Stimulated activated memory B cell treated with anti-CD40 and anti-IgM and Interleukin-4, amounts not matched to agents 10 μg/mL and 1 μg/mL and 100 μg/mL, for 72 hours (primary cell): Measurements from ENCODE around the gene RBPJL.
"Not testable (repeated sequence)": the region's sequence is repeated elsewhere in the genome, so short reads cannot be mapped to it uniquely, and the experiment has no call there.

Source experiments
- ATAC-seq: fragments of 150-1000 bp; cut with Tn5 transposase; 2 replicates; pipeline ENCODE4 v1.10.0; 2021
- H3K27ac Mint-ChIP-seq: one replicate; pipeline ENCODE4 v1.8.0; 2022; ENCODE audit warnings: mild to moderate bottlenecking, mixed read lengths
- H3K27me3 Mint-ChIP-seq: one replicate; pipeline ENCODE4 v1.8.0; 2022; ENCODE audit warnings: mixed read lengths
- H3K36me3 Mint-ChIP-seq: one replicate; pipeline ENCODE4 v1.8.0; 2022; ENCODE audit warnings: mixed read lengths
- H3K4me1 Mint-ChIP-seq: one replicate; pipeline ENCODE4 v1.8.0; 2022; ENCODE audit warnings: mixed read lengths
- H3K4me3 Mint-ChIP-seq: one replicate; pipeline ENCODE4 v1.8.0; 2022; ENCODE audit warnings: mild to moderate bottlenecking, moderate library complexity, mixed read lengths
- H3K9me3 Mint-ChIP-seq: one replicate; pipeline ENCODE4 v1.8.0; 2022; ENCODE audit warnings: mixed read lengths

The RBPJL gene

DNA sequence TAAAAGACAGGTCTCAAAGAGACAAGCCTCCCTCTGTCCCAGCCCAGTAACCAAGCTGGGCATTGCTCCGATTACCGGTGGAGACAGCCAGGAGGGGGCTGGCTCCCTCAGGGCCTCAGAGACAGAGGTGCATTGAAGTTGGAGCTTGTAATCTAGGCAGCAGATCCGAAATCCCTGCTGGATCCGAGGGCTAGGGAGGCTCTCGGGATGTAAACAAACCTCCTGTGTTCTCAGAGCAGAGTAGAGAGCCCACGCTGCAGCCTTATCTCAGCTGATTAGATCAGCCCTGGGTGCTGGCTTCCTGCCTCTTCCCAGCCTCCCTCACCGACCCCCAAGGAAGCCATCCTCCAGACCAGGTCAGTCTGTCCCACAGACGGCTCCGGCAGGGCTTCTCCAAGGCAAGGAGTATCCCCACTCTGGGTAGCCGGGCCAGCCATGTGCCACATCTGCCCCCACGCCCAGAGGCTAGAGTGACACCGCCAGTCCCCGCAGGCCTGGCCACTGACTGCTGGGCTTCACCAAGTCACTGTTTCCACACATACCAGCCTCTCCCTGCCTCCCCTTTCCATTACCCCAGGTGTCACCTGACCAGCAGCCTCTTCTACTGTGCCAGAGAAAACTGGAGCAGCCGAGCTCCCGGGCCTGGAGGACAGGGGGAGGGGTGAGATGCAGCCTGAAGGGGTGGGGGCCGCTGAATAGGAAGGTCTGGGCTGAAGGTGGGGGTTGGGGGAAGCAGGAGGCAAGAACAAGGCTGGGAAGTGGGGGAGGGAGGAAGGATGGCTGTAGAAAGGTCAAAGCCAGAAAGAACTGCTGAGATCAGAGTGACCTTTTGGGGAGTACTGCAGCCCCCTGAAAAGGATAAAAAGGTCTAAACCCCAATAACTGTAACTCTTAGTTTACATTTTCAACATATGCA, 35.6 kb downstream of the RBPJL start:
- H3K27me3 Mint-ChIP-seq, result peaks cover 44% of the 10 kb centered on the region
- H3K36me3 Mint-ChIP-seq, result no peaks in the 10 kb centered on the region
- no peaks in the 10 kb centered on the region for H3K9me3 Mint-ChIP-seq
- no peak overlapping the region for H3K27ac Mint-ChIP-seq
- H3K4me3 Mint-ChIP-seq, result no peak overlapping the region
- no peak for ATAC-seq
- peaks cover 15% of the 10 kb centered on the region for H3K4me1 Mint-ChIP-seq

DNA sequence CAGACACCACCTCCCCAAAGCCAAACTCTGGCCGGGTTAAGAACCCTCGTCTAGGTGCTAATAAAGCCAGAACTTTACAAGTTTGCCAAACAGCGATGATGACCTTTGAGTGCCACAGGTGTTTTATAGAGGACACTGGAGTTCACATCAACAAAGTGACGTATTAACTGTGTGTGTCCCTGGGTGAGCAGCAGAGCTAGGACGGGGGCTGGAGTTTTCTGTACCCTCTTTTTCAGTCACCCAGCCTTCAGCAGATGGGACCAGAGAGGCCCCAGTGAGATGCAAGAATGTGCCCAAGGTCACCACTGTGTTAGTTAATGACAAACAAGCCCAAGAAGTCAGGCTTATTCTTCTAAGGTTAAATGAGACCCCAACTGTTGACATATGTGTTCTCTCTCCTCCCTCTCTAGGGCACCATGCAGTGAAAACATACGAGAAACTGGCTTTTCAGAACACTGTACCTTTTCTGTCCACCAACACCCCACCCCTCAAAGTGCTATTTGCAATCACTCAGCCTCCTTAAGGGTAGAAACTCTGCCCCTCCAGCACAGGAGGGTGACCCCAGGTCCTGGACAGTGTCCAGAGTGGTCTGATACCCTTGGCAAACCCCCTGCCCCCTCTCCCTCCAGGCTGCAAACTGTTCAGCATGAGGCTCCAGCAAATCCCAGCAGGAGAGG, 36.4 kb downstream of the RBPJL start:
- H3K9me3 Mint-ChIP-seq, result no peaks in the 10 kb centered on the region
- H3K27me3 Mint-ChIP-seq, result peaks cover 52% of the 10 kb centered on the region
- no peak overlapping the region for H3K4me3 Mint-ChIP-seq
- peaks cover 23% of the 10 kb centered on the region for H3K4me1 Mint-ChIP-seq
- no peaks in the 10 kb centered on the region for H3K36me3 Mint-ChIP-seq
- no peak for ATAC-seq
- H3K27ac Mint-ChIP-seq, result no peak overlapping the region

DNA sequence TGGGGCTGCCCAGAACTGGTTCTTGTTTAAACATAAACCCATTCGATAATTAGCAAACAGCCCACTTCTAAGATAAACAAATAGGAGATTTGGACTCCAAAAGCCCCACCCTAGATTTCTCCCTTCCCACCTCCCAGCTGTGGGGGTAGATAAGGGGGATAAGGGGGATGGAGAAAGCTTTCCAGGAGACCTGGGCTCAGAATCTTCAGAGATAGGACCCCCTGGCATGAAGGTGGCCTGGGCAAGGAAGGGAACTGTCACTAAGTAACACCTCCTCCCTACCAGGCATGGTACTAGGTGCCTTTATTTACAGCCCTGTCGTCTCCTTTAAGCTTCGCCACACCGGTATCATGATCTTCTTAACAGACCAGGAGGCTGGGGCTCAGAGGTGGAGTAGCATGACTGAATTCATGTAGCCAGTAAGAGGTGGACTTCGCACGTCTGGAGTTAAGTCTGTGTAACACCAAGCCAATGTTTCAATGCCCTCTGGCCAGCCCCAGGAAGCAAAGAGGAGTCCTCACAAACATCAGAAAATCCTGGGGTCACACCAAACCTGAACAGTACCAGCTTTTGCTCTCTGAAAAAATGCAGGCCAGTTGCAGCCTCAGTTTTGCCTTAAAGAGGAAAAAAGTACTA, 37.0 kb downstream of the RBPJL start:
- Mint-ChIP-seq H3K27me3 (peaks cover 59% of the 10 kb centered on the region), H3K27ac (no peak overlapping the region), H3K9me3 (no peaks in the 10 kb centered on the region), H3K4me3 (no peak overlapping the region), H3K36me3 (no peaks in the 10 kb centered on the region), H3K4me1 (peaks cover 29% of the 10 kb centered on the region)
- ATAC-seq, result no peak

DNA sequence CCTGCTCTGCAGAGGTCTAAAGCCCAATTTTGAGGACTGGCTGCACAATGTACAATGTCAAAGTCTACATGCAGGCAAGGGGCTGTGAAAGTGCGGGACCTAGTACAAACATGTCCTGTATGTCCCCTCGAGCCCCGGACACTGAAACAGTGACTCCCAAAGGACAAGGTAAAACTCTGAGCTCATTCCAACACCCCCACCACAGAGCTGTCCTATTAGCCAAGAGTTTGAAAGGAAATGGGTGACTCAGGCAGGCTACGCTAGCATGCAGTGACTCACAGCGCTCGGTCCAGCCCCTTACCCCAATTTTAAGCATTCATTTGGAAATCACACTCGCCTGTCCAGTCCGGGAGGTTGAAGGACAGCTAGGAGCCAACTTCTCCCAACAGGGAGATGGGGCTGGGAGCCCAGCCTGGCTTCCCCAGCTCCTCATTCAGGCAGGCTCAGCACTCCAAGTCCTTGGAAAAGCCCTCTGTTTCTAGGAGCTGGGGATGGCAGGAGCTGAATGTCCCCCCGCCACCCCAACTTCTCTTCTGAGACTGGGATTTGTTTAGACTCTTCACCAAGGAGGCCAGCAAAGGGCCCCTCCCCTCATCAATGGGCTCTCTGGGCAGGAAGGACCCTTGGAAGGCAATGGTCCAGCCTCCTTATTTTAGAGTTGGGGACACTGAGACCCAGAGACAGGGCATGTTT, 37.7 kb downstream of the RBPJL start:
- Mint-ChIP-seq H3K27me3 (peaks cover 57% of the 10 kb centered on the region), H3K4me1 (peaks cover 31% of the 10 kb centered on the region), H3K9me3 (no peaks in the 10 kb centered on the region), H3K36me3 (no peaks in the 10 kb centered on the region), H3K27ac (no peak overlapping the region), H3K4me3 (no peak overlapping the region)
- ATAC-seq, result no peak

DNA sequence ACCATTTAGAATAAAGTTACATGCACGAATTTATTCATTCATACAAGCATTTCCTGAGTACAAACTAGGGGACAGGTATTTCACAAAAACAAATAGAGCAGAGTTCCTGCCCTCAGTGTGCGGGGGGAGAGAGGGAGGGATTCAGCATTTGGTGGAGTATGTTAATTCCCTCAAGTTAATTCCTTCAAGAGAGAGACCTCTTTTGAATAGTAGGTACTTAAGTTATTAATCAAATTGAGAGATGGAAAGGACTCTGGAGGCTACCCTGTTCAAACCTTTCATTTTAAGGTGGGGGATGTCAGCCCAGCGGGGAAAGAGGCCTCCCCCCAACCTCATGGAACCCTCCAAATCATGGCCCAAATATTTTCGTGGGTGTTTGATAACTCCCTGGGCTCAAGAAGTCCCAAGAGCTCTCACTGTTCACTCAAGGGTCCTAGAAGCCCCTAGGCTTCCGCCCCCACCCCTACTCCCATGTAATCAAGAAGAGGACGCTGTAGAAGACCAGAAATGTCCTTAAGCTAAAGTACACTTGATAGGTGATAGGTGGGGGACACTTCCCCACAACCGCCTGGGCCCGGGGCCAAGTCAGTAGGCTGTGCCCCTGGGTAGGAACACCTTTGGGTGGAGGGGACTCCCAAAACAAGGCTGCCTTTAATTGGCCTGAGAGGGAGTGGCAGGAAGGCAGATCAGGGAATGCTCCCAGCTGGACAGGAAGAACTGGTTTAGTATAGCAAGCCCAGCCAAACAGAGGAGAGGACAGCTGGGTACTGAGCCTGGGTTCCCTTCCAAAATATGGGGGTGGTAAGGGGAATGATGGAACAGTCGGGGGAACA, 38.7 kb downstream of the RBPJL start:
- no peak overlapping the region for H3K4me3 Mint-ChIP-seq
- H3K27ac Mint-ChIP-seq, result no peak overlapping the region
- no peaks in the 10 kb centered on the region for H3K9me3 Mint-ChIP-seq
- H3K36me3 Mint-ChIP-seq, result no peaks in the 10 kb centered on the region
- no peak for ATAC-seq
- H3K27me3 Mint-ChIP-seq, result peaks cover 52% of the 10 kb centered on the region
- H3K4me1 Mint-ChIP-seq, result peaks cover 31% of the 10 kb centered on the region

DNA sequence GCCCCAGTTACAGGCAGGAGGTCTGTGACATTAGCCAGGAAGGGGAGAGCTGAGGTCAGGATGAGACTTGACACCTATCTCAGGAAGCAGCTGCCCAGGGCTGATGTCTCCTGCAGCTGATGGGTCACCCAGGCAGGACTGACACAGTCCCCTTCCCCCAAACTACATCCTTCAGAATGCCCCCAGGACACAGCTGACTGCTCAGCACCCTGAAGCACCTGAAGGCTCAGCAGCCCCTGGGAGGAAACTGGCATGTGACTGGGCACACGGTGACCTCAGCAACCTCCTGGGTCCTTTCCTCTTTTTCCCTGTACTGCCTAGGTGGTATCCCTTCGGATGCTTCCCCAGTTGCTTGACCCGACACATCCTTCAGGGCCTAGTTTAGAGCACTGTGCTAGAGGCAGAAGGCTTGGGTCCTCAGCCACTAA, 39.7 kb downstream of the RBPJL start:
- Mint-ChIP-seq H3K27ac (no peak overlapping the region), H3K4me1 (peaks cover 31% of the 10 kb centered on the region)

DNA sequence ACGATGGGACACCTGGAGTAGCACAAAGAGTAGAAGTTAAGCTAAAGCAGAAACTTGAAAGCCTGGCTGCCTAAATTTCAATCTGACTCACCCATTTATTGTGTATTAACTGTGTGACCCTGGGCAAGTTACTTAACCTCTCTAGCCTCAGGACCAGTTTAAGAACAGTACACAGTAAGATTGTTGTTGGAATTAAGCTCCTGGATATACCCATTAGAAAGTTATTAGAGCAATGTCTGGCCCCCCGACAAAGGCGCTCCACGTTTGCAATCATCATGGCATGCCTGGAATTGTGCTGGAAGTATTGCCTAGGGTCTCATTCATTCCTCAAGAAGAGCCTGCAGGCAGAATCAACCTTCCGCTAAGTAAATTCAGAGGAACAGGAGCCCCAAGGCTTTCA, 40.2 kb downstream of the RBPJL start:
- H3K27ac Mint-ChIP-seq, result no peak overlapping the region
- H3K27me3 Mint-ChIP-seq, result peaks cover 45% of the 10 kb centered on the region
- no peak overlapping the region for H3K4me3 Mint-ChIP-seq
- peaks cover 31% of the 10 kb centered on the region for H3K4me1 Mint-ChIP-seq
- ATAC-seq, result no peak
- no peaks in the 10 kb centered on the region for H3K9me3 Mint-ChIP-seq
- no peaks in the 10 kb centered on the region for H3K36me3 Mint-ChIP-seq

More for the DNA sequence above, 39.7 kb downstream of the RBPJL start:
- peak; percentile 37 for ATAC-seq
- H3K27me3 Mint-ChIP-seq, result peaks cover 45% of the 10 kb centered on the region
- no peaks in the 10 kb centered on the region for H3K9me3 Mint-ChIP-seq
- H3K4me3 Mint-ChIP-seq, result no peak overlapping the region
- no peaks in the 10 kb centered on the region for H3K36me3 Mint-ChIP-seq

DNA sequence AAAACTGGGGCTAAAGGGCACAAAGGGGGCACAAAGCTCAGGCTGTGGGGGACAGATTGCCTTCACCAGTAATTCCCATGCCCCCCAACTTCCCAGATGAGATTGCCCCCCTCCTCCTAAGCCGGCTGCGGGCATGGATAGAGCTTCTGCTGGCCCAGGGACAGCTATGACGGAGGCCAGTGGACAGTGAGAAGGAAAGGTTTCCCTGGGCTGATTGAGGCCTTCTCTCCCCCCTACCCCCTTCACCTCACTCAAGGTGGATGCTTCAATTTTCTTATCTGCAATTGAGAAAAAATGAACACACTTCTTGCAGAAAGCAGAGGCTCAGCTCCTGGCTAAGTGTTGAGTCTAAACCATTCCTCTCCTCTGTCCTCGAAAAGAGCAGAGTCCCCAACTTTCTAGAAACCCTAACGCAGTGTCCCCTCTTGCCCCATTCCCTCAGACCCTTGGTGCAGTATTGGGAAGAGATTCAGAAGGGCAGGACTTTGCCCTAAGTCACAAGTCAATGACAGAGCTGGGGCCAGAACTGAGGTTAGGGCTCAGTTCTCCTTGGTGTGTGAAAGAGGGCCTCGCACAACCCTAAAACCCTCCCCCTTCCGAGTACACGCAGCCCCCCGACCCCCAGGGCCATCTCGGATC, 40.8 kb downstream of the RBPJL start:
- peak overlapping the region; percentile 70 for H3K4me3 Mint-ChIP-seq
- no peak overlapping the region for H3K27ac Mint-ChIP-seq
- H3K27me3 Mint-ChIP-seq, result peaks cover 45% of the 10 kb centered on the region
- peaks cover 31% of the 10 kb centered on the region for H3K4me1 Mint-ChIP-seq
- peak; percentile 13 for ATAC-seq
- H3K36me3 Mint-ChIP-seq, result no peaks in the 10 kb centered on the region
- no peaks in the 10 kb centered on the region for H3K9me3 Mint-ChIP-seq

DNA sequence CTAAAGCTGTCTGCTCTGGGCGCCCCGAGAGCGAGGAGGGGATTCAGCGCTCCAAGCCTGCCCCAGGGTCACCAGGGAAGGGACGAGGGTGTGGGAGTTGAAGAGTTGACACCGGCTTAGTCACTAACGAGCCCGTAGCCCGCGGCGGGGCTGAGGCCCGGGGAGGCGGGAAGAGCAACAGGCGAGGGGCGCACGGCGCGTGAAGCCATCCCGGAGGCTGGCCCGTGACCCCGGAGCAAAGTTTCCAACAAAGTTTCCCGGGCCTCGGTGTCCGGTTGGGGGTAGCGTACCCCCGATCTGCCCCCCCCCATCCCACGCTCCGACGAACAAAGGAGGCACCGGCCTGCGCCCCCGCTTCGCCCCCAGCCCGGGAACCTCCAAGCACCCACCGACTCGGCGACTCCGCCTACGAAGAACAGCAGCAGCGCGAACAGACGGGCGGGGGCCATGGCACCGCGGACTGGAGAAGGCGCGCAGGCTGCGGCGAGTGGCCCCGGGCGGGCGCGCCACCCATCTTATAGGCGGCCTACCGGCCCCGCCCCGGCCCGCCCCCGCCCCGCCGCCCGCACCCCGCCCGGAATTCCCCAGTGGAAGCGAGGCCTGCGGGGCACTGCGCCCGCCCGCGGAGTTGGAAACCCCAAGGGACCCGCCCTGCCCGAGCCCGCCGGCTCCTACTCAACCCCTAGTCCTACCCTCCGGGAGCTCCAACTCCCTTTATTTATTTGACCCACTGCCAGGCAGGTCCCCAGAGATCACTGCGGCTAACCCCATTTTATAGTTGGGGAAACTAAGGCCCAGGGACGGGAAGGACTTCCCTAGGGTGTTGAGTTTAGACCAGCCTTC, 41.5 kb downstream of the RBPJL start, which contains the start of gene SDC4:
Gene SDC4 (minus strand): TSS at position 489 of the 843 bp plus-strand sequence. CDS start 40 bp downstream, at position 449.
- Mint-ChIP-seq H3K4me1 (peaks cover 31% of the 10 kb centered on the region), H3K9me3 (no peaks in the 10 kb centered on the region), H3K27ac (no peak within 1 kb of the TSS), H3K4me3 (peak within 1 kb of the TSS; percentile 70), H3K27me3 (peaks cover 45% of the 10 kb centered on the region), H3K36me3 (no peaks in the 10 kb centered on the region)
- ATAC-seq, result peak; percentile 72

DNA sequence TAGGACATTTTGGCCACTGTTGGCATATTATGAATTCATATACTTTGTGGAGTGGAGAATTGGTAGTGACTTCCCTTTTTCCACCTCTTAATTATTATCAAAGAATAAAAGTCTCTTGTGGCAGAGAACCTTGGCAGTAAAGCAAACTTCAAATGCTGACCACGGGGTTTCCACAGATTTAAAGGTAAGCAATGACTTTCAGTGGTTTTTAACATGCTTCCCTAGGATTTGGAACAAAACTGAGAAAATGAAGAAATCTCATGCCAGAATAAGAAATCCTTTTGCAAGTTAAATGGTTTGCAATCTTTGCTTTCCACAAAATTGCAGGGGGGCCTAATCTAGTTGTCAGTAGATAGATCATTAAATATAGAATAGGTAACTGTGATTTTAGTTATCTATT, 43.6 kb downstream of the RBPJL start:
- Mint-ChIP-seq H3K36me3 (no peaks in the 10 kb centered on the region), H3K4me3 (no peak overlapping the region), H3K27me3 (peaks cover 38% of the 10 kb centered on the region), H3K27ac (no peak overlapping the region), H3K9me3 (no peaks in the 10 kb centered on the region), H3K4me1 (peaks cover 26% of the 10 kb centered on the region)
- ATAC-seq, result no peak

DNA sequence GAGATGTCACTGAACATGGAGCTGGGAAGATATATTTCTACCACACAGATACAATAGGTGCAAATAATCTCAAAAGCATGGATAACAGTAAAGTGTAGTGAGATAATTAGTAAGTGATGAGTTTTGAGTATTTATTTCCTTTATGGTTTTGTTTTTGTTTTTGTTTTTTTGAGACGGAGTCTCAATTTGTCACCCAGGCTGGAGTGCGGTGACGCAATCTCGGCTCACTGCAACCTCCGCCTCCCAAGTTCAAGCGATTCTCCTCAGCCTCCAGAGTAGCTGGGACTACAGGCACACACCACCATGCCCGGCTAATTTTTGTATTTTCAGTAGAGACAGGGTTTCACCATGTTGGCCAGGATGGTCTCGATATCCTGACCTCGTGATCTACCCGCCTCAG, 44.2 kb downstream of the RBPJL start:
- H3K4me3 Mint-ChIP-seq, H3K36me3 Mint-ChIP-seq, H3K27ac Mint-ChIP-seq, ATAC-seq, H3K9me3 Mint-ChIP-seq: not testable (repeated sequence)
- H3K27me3 Mint-ChIP-seq, result peaks cover 32% of the 10 kb centered on the region
- H3K4me1 Mint-ChIP-seq, result peaks cover 25% of the 10 kb centered on the region

DNA sequence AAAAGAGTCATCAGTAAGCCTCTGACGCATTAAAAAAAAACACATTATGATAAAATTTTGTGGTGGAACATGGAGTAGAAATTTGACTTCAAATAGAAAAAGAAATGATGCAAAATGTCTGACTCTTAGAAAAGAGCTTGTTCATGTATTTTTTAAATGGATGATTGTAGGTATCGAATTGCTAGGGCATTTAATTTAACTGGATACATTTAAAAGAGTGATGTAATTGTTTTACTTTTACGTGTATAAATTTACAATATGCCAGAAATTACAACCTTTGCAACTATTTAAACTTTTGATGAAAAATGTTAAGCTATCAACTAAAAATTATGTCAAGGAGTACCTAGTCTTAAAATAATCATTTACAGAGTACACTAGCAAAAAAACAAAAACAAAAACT, 46.1 kb downstream of the RBPJL start:
- H3K4me3 Mint-ChIP-seq, result no peak overlapping the region
- H3K27me3 Mint-ChIP-seq, result peaks cover 14% of the 10 kb centered on the region
- H3K9me3 Mint-ChIP-seq, result no peaks in the 10 kb centered on the region
- H3K27ac Mint-ChIP-seq, result no peak overlapping the region
- no peak for ATAC-seq
- H3K4me1 Mint-ChIP-seq, result peaks cover 11% of the 10 kb centered on the region
- H3K36me3 Mint-ChIP-seq, result no peaks in the 10 kb centered on the region

DNA sequence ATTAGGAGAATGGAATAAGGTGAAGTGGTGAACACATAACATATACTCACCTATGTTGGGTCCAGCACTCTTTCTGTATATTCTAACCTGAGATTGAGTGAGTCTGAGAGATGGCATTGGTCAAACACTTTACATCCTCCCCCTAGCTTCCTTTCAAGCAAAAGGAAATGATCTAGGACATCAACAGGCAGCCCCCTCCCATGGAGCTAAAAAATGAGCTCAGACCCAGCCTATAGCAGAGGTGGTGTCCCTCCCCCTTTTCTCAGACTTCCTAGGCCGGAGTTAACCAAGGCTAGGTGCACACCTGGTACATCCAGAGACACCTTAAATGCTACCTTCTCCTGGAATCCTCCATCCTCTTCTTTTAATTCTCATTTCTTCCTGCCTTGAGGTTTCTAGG, 47.1 kb downstream of the RBPJL start:
- Mint-ChIP-seq H3K27ac (no peak overlapping the region), H3K4me3 (no peak overlapping the region), H3K9me3 (no peaks in the 10 kb centered on the region), H3K27me3 (peaks cover 3% of the 10 kb centered on the region), H3K4me1 (peaks cover under 1% of the 10 kb centered on the region), H3K36me3 (no peaks in the 10 kb centered on the region)
- no peak for ATAC-seq
